HG03045 (cell line): Measurements from ENCODE around the gene RHEX.
"Not testable (repeated sequence)": the region's sequence is repeated elsewhere in the genome, so short reads cannot be mapped to it uniquely, and the experiment has no call there.

Source experiments
- ATAC-seq: cut with Tn5 transposase; IDR thresholded peaks from one replicate; pipeline ENCODE4 v1.9.1; 2021; ENCODE audit warnings: mild to moderate bottlenecking, moderate library complexity; ENCODE audit not compliant: unreplicated experiment

RHEX gene, protein sequence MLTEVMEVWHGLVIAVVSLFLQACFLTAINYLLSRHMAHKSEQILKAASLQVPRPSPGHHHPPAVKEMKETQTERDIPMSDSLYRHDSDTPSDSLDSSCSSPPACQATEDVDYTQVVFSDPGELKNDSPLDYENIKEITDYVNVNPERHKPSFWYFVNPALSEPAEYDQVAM

DNA sequence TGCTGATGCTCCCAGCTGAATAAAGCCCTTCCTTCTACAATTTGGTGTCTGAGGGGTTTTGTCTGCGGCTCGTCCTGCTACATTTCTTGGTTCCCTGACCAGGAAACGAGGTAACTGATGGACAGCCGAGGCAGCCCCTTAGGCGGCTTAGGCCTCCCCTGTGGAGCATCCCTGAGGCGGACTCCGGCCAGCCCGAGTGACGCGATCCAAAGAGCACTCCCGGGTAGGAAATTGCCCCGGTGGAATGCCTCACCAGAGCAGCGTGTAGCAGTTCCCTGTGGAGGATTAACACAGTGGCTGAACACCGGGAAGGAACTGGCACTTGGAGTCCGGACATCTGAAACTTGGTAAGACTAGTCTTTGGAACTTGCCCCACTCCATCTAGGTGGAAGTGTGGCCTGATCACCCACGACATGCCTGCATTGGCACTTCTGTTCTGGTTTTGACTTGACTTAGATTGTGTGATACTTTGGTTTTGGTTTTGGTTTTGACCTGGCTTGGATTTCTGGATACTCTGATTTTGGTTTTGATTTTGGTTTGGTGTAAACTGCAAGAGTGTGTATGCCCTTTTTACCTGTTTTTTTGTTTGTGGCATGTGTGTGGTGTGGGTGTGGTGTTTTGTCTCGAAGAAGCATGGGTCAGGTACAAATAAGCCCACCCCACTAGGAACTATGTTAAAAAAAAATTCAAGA is at the start of gene RHEX:
TSS of gene RHEX (plus strand) at position 255 of the 692 bp plus-strand sequence. CDS start 44,656 bp downstream, outside the sequence.
- ATAC-seq, result not testable (repeated sequence)

DNA sequence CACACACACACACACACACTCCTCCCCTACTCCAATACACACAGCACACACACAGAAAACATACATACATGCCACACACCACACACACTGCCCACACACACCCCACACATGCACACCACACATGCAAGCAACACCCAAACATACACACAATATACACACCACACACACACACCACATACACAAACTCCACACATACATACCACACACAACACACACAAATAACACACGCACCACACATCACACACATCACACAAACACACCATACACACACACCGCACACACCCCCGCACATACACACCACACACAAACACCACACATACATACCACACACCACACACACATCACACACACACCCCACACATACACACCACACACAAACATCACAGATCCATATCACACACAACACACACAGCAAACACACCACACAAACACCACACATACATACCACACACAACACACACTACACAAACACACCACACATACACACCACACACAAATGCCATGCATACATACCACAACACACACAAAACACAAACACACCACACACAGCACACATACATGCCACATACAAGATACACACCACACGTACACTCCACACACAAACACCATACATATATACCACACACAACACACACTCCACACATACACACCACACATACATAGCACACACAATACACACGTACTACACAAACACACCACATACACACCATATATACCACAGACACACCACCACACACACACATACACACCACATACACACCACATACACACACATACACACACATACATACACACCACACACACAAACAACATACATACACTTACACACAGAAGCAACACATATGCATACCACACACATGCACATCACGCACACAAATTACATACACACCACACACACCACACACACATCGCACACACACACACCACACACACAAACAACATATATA is 48.8 kb upstream of the RHEX start:
- no peak for ATAC-seq

DNA sequence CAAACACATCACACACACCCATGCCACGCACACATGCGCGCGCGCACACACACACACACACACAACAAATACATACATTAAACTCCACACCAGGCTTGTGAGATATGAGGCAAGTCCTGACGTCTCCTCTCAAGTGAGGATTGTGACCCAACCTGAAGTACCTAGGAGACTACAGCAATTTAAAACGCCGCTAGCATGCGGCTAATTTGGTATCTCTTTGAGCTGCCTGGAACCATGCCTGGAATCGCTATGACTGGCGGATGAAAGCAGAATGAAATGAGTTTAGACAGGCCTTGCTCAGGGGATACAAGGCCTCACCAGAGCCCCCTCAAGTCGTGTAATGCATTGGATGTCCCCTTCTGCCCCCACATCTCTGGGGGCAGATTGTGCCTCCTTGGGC is 48.1 kb upstream of the RHEX start:
- no peak for ATAC-seq

DNA sequence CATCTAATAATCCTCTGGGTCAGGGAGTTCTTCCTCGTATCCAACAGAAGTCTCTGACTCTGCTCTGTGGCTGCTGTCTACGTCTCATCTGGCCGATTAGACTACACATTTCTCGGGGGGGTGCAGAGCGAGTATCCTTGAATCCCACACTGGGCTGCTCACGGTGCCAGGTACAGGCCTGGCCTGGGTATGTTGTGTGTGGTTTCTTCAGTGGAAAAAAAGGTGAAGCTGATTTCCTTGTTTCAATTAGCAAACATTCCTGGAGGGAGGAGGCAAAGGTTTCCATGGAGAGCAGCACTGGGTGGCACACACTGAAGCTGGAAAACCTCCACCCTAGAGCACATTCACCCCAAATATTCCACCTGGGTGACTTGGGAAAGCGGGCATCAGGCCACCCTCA is 47.7 kb upstream of the RHEX start:
- ATAC-seq, result no peak

DNA sequence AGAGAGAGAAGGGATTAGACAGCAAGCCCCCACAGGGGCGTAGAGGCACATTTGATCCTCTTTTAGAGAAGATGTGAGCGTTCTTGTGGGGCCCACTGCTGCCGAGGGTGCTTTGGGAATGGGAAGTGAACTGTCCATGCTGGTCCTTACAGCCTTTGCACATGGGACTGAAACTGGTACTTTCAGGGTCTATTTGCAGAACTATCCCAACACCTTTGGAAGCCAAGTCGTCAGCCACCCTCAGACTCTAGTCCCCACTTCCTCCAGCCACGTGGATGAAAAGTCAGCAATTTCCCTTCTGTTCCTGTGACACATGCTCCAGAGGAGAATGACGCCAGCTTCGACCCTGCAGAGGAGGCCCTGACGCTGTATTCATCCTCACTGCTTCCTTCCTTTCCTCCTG is 47.2 kb upstream of the RHEX start:
- no peak for ATAC-seq

DNA sequence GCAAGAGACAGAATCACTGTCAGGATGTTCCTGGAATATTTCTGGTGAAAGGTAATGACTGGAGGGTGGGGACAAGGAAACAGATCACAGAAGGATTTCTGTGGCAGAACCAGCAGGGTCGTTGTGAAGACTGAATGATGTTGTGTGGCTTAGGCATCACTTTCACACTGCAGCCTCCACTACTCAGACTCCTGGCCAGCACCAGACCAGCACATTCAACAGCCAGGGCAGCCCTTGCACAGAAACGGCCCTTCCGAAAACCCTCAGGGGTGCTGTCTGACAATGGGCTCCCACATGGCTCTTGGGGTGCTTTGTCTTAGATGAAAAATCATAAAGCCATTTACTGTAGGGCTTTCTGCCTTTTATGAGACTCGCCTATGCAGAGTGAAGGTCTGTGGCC is 46.0 kb upstream of the RHEX start:
- ATAC-seq, result no peak

DNA sequence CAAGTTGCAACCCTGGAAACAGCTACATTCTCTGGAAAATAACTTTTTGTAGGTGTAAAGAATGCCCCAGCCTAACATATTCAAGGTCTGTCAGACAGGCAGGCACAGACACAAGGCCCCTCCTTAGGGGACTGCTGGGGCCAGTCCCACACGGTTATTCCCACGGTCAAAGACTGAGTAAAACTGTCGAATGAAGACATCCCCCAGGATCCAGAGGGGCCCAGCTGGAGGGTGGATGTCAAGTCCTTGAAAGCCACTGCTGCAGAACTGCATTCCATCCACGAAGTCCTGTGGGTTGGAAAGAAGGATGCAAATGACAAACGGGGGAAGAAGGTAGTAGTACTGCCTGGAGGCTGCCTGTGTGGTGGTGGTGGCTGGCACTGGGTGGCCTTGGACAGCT is 42.9 kb upstream of the RHEX start:
- no peak for ATAC-seq

DNA sequence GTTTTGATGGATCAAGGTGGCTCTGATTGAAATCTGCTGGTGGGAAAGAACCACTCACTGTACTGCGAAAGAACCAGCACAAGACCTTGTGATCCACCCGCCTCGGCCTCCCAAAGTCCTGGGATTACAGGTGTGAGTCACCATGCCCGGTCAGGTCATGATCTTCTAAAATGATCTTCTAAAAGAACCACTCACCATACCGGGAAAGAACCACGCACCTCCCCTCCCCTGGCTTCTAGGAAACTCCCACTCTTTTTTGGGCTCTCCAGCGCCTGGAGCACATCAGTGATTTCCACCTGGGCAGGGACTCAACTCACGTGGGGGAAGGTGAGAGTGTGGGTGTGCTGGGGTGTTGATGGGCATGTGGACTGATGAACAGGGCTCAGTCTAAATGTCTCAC is 41.9 kb upstream of the RHEX start:
- ATAC-seq, result no peak

DNA sequence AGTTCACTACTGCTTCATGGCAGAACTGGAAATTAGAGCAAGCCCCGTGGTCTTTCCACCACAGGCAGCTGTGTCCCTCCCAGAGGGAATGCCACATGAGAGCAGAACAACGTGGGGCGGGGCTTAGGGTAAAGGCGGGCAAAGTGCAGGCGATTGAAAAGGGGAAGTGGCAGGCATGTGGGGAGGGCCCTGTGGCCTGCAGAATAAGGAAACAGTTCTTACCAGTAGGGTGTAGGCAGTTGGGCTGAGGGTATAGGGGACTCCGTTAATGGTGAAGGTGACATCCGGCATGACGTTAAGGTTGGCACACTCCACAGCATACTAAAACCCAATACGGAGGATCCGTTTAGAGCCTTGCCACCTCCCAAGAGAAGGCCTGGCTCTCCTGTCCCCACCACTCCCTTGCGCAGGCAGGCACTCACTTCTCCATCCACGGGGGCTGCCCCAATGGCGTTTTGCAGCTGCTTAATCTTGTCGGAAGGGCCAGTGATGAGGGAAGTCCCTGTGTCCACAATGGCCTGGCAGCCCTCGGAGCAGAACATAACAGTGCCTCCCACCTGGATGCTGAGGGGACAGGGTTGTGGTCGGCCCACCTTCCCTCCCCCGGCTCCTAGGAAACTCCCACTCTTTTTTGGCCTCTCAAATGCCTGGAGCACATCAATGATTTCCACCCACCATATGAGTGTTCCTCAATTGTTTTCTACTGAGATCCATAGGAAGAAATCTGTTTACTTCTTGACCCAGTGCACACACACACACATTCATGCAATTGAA is 40.7 kb upstream of the RHEX start:
- ATAC-seq, result peak; percentile 90

DNA sequence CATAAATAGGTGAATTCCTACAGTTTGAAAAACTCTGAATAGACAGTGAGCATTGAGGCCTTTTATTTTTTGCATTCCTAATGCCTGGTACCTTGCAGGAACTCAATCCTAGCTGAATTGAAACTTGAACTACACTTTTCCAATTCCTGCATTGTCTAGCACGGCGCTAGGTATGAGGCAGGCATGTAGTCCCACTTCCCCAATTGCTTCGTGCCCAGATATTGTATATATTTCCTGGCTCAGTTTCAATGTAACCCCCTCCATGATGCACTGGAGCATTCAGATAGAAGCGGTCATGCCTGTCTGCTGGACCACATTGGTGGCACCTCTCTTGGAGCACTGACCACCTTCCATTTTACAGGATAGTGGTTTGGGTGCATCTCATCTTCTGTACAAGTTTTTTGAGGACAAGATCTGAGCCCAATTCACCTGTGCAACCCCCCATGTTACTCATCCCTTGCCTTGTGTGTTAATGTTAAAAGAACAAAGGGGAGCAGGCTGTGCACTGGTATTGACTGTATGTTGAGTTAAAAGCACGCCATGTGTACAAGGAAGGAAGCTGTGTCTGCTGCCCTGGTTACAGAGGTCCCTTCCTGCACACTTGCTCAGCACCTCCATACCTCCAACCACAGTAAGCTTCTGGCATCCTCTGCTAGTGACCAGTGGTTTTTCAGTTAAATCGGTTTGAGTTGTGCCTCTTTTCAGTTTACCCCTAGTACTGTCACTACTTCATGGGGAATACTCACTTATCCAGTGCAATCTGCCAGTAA is 39.8 kb upstream of the RHEX start:
- ATAC-seq, result no peak

DNA sequence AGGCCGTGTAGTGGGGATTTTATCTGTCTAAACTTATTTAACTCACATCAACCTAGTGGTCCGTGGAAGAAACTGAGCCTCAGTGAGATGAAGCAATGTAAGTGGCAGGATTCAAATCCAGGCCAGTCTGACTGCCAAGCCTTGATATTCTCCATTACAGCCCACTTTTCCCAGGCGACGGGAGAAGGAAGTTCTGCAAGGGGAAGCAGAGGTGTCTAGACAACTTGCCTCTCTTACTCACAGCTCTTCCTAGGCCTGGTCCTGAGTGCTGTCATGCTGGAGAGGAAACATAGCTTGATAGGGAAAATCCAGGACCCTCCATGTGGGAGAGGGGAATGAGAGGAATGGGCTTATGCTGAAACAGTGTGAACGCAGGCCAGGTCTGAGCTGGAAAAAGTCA is 38.4 kb upstream of the RHEX start:
- no peak for ATAC-seq

DNA sequence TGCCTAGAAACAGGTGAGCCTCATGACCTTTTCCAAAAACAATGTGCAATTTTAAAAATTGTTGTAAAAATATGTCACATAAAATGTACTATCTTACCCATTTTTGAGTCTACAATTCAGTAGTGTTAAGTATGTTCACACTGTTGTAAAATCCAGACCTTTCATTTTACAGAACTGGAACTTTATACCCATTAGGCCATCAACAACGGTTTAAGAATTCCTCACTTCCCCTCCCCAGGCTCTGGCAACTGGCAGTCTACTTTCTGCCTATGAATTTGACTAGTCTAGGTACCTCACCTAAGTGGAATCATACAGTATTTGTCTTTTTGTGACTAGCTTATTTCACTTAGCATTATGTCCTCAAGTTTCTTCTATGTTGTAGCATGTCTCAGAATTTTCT is 37.9 kb upstream of the RHEX start:
- no peak for ATAC-seq

DNA sequence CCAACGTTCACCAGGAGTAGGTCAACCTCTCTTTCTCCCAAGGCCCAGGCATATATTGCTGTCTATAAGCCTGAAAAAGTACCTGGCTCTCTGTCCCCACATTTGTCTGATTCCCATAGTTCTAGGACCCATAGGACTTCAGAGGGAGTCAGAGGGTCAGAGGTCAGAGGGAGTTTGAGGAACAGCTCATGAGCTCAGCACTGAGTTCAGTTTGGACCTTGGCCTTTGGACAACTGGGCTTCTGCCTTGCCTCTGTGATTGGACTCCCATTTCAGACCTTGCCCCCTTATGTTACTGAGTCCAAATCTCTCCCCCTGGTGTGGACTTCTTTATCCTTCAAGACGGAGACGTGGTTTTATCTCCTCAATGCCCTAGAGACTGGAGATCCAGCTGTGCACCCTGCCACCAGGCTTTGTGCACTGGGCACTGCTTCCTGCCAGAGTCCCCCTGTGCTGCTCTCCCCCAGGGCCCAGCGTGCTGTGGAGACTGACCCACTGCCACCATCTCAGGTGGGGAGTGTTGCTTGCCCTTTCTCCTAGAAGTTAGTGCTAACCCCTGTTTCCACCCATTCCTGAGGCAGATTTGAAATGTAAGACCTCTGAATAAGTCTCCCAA is 32.5 kb upstream of the RHEX start:
- ATAC-seq, result no peak

DNA sequence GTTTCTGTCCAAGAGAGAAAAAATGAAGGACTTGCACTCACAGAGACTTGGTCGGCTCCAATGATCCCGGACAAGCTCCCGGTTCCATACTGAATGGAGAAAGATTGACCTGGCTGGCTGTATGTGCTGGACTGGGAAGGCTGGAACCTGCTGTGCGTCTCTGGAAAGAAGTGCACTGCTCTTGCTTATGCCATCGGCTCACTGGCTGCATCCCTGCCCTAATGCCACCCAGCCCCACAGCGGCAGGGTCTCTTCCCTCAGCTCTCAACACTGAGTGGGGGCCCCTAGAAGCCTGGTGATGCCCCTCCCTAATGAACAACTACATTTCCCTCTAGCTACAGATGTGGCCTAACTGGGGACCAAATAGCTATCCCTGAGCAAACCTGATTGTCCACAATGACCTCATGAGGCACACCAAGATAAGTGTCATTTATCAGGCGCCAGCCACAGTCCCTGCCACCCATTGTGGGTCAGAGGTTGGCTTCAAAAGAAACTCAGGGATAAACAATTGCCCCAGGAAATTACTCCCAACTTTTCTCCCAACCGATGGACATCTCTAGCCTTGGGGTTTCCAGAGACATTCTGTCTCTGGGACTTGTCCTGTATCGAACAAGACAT is 31.9 kb upstream of the RHEX start:
- ATAC-seq, result no peak

DNA sequence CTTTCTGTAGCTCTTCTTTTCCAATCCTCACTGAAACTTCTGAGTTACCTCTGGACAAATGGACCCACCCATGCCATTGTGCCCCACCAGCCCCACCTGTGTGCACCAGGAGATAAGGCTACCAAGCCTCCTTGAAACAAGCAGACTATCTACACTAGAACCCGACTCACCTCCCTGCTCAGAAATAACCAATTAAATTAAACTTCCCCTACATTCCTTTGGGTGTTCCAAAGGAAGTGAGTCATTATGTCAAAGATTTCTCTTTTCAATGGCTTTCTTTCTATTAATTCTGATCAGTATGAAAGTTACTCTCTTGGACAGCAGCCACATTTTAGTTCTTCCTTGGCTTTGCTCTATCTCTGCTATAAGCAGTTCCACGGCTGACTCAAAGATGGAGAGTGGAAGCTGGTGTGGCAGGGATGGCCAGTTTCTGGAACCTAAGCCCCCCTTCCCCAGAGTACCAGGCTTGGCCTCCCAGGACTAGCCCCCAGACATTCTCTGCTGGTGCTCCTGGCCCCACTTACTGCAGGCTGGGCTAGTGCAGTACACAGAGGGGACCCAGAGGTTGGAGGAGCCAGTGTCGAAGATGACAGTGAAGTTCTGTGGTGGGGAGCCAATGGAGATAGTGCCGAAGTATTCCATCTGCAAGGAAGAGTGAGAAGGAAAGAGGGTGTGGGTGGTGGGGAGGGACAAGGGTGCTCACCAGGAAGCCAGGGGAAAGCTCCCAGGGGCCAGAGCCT is 31.2 kb upstream of the RHEX start:
- ATAC-seq, result no peak

DNA sequence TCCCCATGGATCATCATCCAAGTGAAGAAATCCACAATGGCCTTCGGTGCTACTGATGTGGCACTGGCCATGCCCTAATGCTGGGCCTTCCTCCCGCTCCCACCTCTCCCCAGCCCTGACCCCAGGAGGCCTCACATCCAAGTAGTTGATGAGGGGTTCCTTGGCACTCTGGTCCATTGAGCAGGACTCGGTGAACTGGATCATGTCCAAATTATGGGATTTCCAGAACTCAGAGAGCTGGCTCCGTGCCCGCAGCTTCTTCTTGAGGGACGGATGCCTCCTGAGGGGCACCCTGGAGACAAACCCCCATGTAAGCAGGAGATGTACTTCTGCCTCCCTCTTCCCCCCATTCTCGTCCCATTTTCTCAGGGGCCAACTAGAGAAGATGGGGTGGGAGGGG is 30.2 kb upstream of the RHEX start:
- ATAC-seq, result no peak

DNA sequence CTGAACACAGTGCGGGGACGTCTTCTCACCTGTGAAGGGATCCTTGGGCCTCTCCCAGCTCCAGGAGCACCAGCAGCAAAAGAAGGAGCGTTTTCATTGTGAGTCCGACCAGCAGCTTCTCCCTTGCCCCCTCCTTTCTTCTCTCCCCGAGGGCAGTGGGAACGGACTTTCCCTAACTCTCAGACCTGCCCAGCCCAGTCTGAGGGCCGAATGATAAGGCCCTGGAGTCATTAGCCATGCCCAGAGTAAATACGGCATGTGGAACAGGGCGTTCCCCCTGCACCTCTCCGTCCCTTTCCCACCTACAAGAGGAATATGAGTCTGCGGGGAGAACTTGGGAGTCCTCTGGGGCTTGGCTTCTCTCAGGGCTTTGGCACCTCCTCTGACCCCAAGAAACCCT is 29.3 kb upstream of the RHEX start, which contains the start of gene CTSE:
TSS of gene CTSE (minus strand) at position 201 of the 400 bp plus-strand sequence. CDS start at position 97, 104 bp downstream.
- ATAC-seq, result no peak

DNA sequence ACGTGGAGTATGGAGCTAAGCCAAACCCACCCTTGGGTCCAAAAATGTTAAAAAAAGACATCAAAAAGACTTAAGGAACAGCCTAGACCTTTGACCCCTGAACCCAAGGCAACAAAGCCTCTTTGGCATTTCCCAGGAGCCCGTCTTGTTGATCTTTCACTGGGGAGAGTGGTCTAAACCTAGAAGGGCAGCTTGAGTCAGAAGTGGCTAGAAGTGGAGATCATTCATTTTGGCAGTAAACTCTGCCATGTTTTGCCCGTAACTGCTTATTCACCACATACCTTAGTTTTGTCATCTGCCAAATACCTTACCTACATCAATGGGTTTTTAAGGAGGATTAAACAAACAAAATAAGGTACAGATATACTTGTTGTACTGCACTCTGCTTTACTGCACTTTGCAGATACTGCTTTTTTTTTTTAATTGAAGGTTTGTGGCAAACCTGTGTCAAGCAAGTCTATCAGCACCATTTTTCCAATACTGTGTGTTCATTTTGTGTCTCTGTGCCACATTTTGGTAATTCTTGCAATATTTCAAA is 27.6 kb upstream of the RHEX start:
- ATAC-seq, result no peak
